Thymus (tissue), 11 donors: ENCODE results near the gene IFNL2. TPM values are rescaled to one million over a fixed set of nuclear protein-coding genes. Genes with fewer than 3 reads are reported as not detected.
"Not testable (repeated sequence)": the region's sequence is repeated elsewhere in the genome, so short reads cannot be mapped to it uniquely, and the experiment has no call there.

Experiments used
- DNase-seq, 9 donors: peaks; one replicate each; pipeline ENCODE4 v3.0.0-alpha.2; 2013; ENCODE audit warnings: low spot score in 9 of 9, low read depth in 6 of 9, missing footprints in 1 of 9
- H3K27ac ChIP-seq, 2 donors: one replicate each; pipeline ENCODE4 v1.5.1; 2013; ENCODE audit warnings: control low read depth in 1 of 2, low read depth in 1 of 2, low read length in 1 of 2, mild to moderate bottlenecking in 1 of 2, moderate library complexity in 1 of 2
- H3K27me3 ChIP-seq, 2 donors: one replicate each; pipeline ENCODE4 v1.5.1; 2013; ENCODE audit warnings: low read length in 1 of 2; ENCODE audit not compliant: control insufficient read depth in 2 of 2, insufficient read depth in 1 of 2
- H3K36me3 ChIP-seq, 2 donors: one replicate each; pipeline ENCODE4 v1.5.1; 2013; ENCODE audit warnings: low read length in 1 of 2, mild to moderate bottlenecking in 1 of 2, moderate library complexity in 1 of 2; ENCODE audit not compliant: control insufficient read depth in 2 of 2, insufficient read depth in 2 of 2
- H3K4me1 ChIP-seq, 2 donors: one replicate each; pipeline ENCODE4 v1.5.1; 2013; ENCODE audit warnings: low read length in 2 of 2; ENCODE audit not compliant: control insufficient read depth in 2 of 2, insufficient read depth in 2 of 2
- H3K4me3 ChIP-seq, 2 donors: one replicate each; pipeline ENCODE4 v1.5.1; 2013; ENCODE audit warnings: low read length in 2 of 2, control low read depth in 1 of 2, mild to moderate bottlenecking in 1 of 2
- H3K9me3 ChIP-seq, 2 donors: one replicate each; pipeline ENCODE4 v1.5.1; 2013; ENCODE audit warnings: low read length in 1 of 2, mild to moderate bottlenecking in 1 of 2; ENCODE audit not compliant: control insufficient read depth in 2 of 2, insufficient read depth in 1 of 2
- WGBS: extraction: QIAGEN DNeasy Blood & Tissue Kit; methylation state at CpG from one replicate; pipeline ENCODE4 v1.1.7; 2013; 5-methylcytosine and 5-hydroxymethylcytosine counted together
- polyA plus RNA-seq: library from polyadenylated mRNA; stranded (reverse); fragments of 200-250 nt; gene quantifications from one replicate; pipeline ENCODE4 v1.2.3, GENCODE V29; 2013
- total RNA-seq: library from RNA; stranded (reverse); fragments of 120-200 nt; gene quantifications from one replicate; pipeline ENCODE4 v1.2.4, GENCODE V29; 2013
- donor health status: healthy.

IFNL2 gene
- total and polyA plus RNA-seq, 2 donors: 0.07 to 0.14 TPM

DNA sequence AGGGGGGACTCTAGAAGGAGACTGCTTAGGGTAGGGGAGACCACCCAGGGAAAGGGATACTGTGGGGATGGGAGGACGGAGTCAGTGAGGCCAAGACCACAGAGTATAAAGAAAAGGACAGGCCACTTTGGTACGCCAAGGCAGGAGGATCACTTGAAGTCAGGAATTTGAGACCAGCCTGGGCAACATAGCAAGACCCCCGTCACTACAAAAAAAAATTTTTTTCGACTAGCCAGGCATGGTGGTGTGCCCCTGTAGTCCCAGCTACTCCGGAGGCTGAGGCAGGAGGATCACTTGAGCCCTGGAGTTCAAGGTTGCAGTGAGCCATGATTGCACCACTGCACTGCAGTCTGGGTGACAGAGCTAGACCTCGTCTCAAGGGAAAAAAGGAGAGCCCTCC lies 30.0 kb upstream of the IFNL2 start:
- Histone ChIP-seq H3K9me3 (no peaks in the 10 kb centered on the region), H3K27ac (no peak overlapping the region), H3K4me3 (no peak overlapping the region), H3K4me1 (peaks cover 5 to 7% of the 10 kb centered on the region in 2 donors), H3K36me3 (no peaks in the 10 kb centered on the region), H3K27me3 (peaks cover 0 to 3% of the 10 kb centered on the region in 2 donors)
- no peak for DNase-seq
- WGBS: 94% methylated on average over 6 of the region's 6 CpGs

- no peak for DNase-seq
- Histone ChIP-seq H3K4me1 (peaks cover 5 to 7% of the 10 kb centered on the region in 2 donors), H3K27ac (no peak overlapping the region), H3K27me3 (peaks cover 0 to 3% of the 10 kb centered on the region in 2 donors), H3K36me3 (no peaks in the 10 kb centered on the region), H3K4me3 (no peak overlapping the region), H3K9me3 (no peaks in the 10 kb centered on the region)
- WGBS: 98% methylated on average over 6 of the region's 6 CpGs
Observed at GRCh38 chr19:39238944-39239343, 29.3 kb upstream of the IFNL2 start.

DNA sequence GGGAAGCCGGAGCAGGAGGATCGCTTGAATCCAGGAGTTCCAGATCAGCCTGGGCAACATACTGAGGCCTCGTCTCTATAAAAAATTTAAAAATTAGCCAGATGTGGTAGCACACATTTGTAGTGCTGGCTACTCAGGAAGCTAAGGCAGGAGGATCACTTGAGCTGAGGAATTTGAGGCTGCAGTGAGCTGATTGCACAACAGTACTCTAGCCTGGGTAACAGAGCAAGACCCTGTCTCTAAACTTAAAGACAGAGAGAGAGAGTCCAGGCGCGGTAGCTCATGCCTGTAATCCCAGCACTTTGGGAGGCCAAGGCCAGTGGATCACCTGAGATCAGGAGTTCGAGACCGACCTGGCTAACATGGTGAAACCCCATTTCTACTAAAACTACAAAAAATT lies 27.8 kb upstream of the IFNL2 start:
- H3K9me3 ChIP-seq: no peaks in the 10 kb centered on the region
- no peak for DNase-seq
- no peak overlapping the region for H3K4me3 ChIP-seq
- no peak overlapping the region for H3K27ac ChIP-seq
- H3K36me3 ChIP-seq: no peaks in the 10 kb centered on the region
- WGBS: 98% methylated on average over 7 of the region's 7 CpGs
- H3K27me3 ChIP-seq: peaks cover 0 to 3% of the 10 kb centered on the region in 2 donors
- H3K4me1 ChIP-seq: peaks cover 5 to 7% of the 10 kb centered on the region in 2 donors

- not testable (repeated sequence) for H3K36me3 ChIP-seq, DNase-seq, H3K4me1 ChIP-seq, H3K4me3 ChIP-seq, H3K27ac ChIP-seq, H3K9me3 ChIP-seq
- peaks cover 9 to 20% of the 10 kb centered on the region in 2 donors for H3K27me3 ChIP-seq
- WGBS: 94% methylated on average over 13 of the region's 13 CpGs
Observed at GRCh38 chr19:39243741-39244140, 24.5 kb upstream of the IFNL2 start.

DNA sequence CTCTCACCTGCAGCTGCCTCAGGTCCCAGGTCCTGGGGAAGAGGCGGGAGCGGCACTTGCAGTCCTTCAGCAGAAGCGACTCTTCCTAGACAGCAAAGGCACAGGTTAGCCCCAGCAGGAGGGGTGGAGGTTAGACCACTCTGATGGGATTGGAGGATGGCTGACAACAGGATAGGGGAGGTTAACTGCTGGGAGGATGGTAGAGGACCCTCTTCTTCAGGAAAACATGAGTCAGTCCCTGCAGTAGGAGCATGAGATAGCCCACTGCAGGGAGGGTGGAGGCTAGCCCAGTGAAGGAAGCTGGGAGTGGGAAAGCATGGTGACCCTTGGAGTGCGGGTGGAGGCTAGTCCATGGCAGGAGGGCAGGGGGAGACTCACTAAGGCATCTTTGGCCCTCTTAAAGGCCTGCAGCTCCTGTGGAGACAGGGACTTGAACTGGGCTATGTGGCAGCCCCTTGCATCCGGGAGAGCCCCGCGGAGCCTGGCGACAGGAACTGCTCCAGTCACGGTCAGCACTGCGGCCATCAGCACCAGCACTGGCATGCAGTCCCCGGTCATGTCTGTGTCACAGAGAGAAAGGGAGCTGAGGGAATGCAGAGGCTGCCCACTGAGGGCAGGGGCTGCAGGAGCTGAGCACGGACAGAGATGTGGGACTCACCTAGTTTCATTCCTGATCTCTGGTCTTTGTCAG lies 23.6 kb upstream of the IFNL2 start, which contains the start of gene IFNL3:
IFNL3 (minus strand) TSS at position 597 of the 691 bp plus-strand sequence; CDS start at position 558, 39 bp downstream.
- not testable (repeated sequence) for H3K4me1 ChIP-seq, H3K36me3 ChIP-seq, H3K4me3 ChIP-seq, DNase-seq, H3K27ac ChIP-seq, H3K9me3 ChIP-seq
- H3K27me3 ChIP-seq: peaks cover 9 to 28% of the 10 kb centered on the region in 2 donors
- WGBS: 96% methylated on average over 11 of the region's 12 CpGs

DNA sequence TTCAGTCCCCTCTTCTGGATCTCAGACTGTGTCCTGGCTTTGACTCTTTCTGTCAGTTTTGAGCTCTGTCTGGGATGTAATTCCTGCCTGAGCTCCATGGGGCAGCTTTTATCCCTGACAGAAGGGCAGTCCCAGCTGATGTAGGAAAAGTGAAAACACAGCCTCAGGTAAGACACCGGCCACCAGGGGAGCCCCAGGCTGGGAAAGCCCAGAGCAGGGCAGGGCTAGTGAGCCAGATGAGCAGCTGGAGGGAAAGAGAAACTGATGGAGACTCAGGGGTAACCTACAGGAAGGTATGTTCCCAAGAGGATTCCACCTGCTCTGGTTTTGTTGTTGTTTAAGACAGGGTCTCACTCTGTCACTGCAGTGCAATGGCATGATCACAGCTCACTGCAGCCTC lies 23.0 kb upstream of the IFNL2 start:
- not testable (repeated sequence) for H3K9me3 ChIP-seq, H3K4me1 ChIP-seq, DNase-seq, H3K36me3 ChIP-seq, H3K27ac ChIP-seq, H3K4me3 ChIP-seq
- H3K27me3 ChIP-seq: peaks cover 9 to 35% of the 10 kb centered on the region in 2 donors
- WGBS: no CpG with 5 or more reads among the region's 1 CpG

DNA sequence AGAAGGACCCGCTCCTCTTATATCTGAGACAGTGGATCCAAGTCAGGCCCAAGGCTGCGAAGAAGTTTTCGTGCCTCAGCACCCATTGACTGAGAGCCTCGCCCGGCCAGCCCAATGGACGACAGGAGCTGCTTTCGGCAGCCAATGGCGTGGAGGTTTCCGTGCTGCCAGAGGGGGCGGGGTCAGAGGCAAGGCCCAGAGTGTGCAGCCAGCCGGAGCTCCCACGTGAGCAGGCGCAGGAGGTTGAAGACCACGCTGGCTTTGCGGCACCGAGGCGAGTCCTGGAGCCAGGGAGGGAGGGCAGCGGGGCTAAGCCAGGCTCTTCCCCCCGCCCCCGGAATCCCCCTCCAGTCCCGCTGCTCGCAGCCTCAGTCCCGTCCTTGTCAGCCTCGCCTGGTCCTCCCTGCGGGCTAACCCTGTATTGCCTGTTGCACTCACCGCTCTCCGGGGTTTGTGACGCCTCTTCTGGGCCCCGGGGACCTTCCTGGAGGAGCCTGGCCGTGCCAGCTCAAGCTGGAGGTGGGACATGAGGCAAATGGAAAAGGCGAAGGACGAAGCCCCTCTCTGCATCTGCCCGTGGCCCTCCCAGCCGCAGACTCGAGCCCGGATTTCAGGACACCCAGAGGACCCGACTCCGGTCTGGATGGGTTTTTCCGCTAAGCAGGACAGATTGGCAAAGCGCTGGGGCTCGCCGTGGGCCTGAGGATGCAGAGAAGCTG lies 21.1 kb upstream of the IFNL2 start:
- DNase-seq: peak in 2 of 9 donors; percentile 12 to 15
- Histone ChIP-seq H3K9me3 (no peaks in the 10 kb centered on the region), H3K4me3 (no peak overlapping the region), H3K27ac (no peak overlapping the region), H3K4me1 (peaks cover 0 to 5% of the 10 kb centered on the region in 2 donors), H3K36me3 (no peaks in the 10 kb centered on the region), H3K27me3 (peaks cover 9 to 41% of the 10 kb centered on the region in 2 donors)
- WGBS: 50% methylated on average over 42 of the region's 42 CpGs

- no peaks in the 10 kb centered on the region for H3K36me3 ChIP-seq
- DNase-seq: no peak
- no peaks in the 10 kb centered on the region for H3K9me3 ChIP-seq
- 54% methylated on average over 92 of the region's 92 CpGs for WGBS
- no peak overlapping the region for H3K4me3 ChIP-seq
- no peak overlapping the region for H3K27ac ChIP-seq
- H3K4me1 ChIP-seq: peaks cover 0 to 5% of the 10 kb centered on the region in 2 donors
- H3K27me3 ChIP-seq: peaks cover 9 to 48% of the 10 kb centered on the region in 2 donors
Observed at GRCh38 chr19:39247701-39248664, 20.2 kb upstream of the IFNL2 start.
